ENCODE data around the gene SLC2A14. TPM values are rescaled to one million over a fixed set of nuclear protein-coding genes. Genes with fewer than 3 reads are reported as not detected.
"Not testable (repeated sequence)": the region's sequence is repeated elsewhere in the genome, so short reads cannot be mapped to it uniquely, and the experiment has no call there.

Gene SLC2A14
- total RNA-seq, 2 donors from 2014 or later: 10.3 TPM; not detected in 1

- not testable (repeated sequence) for H3K9me3 Mint-ChIP-seq; H3K27me3 Mint-ChIP-seq; H3K36me3 Mint-ChIP-seq; DNase-seq (ENCODE audit: low spot score); ATAC-seq; H3K4me1 Mint-ChIP-seq (ENCODE audit: low read depth in 2 of 2); H3K4me3 Mint-ChIP-seq; H3K27ac Mint-ChIP-seq
Measured at GRCh38 chr12:7797269-7797668, 75.4 kb downstream of the SLC2A14 start.

- H3K4me1 Mint-ChIP-seq (ENCODE audit: low read depth in 2 of 2): no peaks in the 10 kb centered on the region
- no peaks in the 10 kb centered on the region for H3K9me3 Mint-ChIP-seq
- H3K27ac Mint-ChIP-seq: no peak overlapping the region
- no peaks in the 10 kb centered on the region for H3K36me3 Mint-ChIP-seq
- no peak for ATAC-seq
- peaks cover 0 to 3% of the 10 kb centered on the region in 2 donors for H3K27me3 Mint-ChIP-seq
- no peak overlapping the region for H3K4me3 Mint-ChIP-seq
- DNase-seq (ENCODE audit: low spot score): no peak
Measured at GRCh38 chr12:7793211-7793610, 79.5 kb downstream of the SLC2A14 start.

GRCh38 chr12:7788884-7789528 is 83.7 kb downstream of the SLC2A14 start, which contains the start of gene NANOG:
NANOG (plus strand) TSS chr12:7789402; CDS start chr12:7789615, 213 bp downstream.
- H3K4me1 Mint-ChIP-seq (ENCODE audit: low read depth in 2 of 2); H3K36me3 Mint-ChIP-seq; H3K27ac Mint-ChIP-seq: not testable (repeated sequence)

GRCh38 chr12:7788294-7788660 is 84.4 kb downstream of the SLC2A14 start:
- H3K4me3 Mint-ChIP-seq: no peak overlapping the region
- ATAC-seq: no peak
- H3K36me3 Mint-ChIP-seq: no peaks in the 10 kb centered on the region
- H3K27me3 Mint-ChIP-seq: peaks cover 0 to 5% of the 10 kb centered on the region in 2 donors
- H3K27ac Mint-ChIP-seq: no peak overlapping the region
- H3K9me3 Mint-ChIP-seq: no peaks in the 10 kb centered on the region
- no peak for DNase-seq (ENCODE audit: low spot score)
- no peaks in the 10 kb centered on the region for H3K4me1 Mint-ChIP-seq (ENCODE audit: low read depth in 2 of 2)

More at GRCh38 chr12:7788884-7789528, 83.7 kb downstream of the SLC2A14 start, which contains the start of gene NANOG:
- H3K27me3 Mint-ChIP-seq; H3K4me3 Mint-ChIP-seq; DNase-seq (ENCODE audit: low spot score); ATAC-seq; H3K9me3 Mint-ChIP-seq: not testable (repeated sequence)

- no peak overlapping the region for H3K27ac Mint-ChIP-seq
- no peaks in the 10 kb centered on the region for H3K36me3 Mint-ChIP-seq
- H3K4me3 Mint-ChIP-seq: no peak overlapping the region
- DNase-seq (ENCODE audit: low spot score) (no peak), ATAC-seq (no peak)
- H3K9me3 Mint-ChIP-seq: no peaks in the 10 kb centered on the region
- no peaks in the 10 kb centered on the region for H3K4me1 Mint-ChIP-seq (ENCODE audit: low read depth in 2 of 2)
- H3K27me3 Mint-ChIP-seq: peaks cover 0 to 5% of the 10 kb centered on the region in 2 donors
Measured at GRCh38 chr12:7787574-7788293, 85.0 kb downstream of the SLC2A14 start.

GRCh38 chr12:7784701-7785100 is 88.0 kb downstream of the SLC2A14 start:
- Mint-ChIP-seq H3K36me3 (no peaks in the 10 kb centered on the region), H3K4me3 (no peak overlapping the region), H3K27me3 (peaks cover 5% of the 10 kb centered on the region in 2 donors), H3K4me1 (ENCODE audit: low read depth in 2 of 2) (no peaks in the 10 kb centered on the region), H3K9me3 (no peaks in the 10 kb centered on the region), H3K27ac (no peak overlapping the region)
- ATAC-seq (no peak), DNase-seq (ENCODE audit: low spot score) (no peak)

GRCh38 chr12:7783433-7783832 is 89.3 kb downstream of the SLC2A14 start:
- not testable (repeated sequence) for DNase-seq (ENCODE audit: low spot score); H3K27me3 Mint-ChIP-seq; H3K36me3 Mint-ChIP-seq; H3K4me3 Mint-ChIP-seq; ATAC-seq; H3K4me1 Mint-ChIP-seq (ENCODE audit: low read depth in 2 of 2); H3K9me3 Mint-ChIP-seq; H3K27ac Mint-ChIP-seq

GRCh38 chr12:7782055-7782454 is 90.7 kb downstream of the SLC2A14 start:
- H3K27me3 Mint-ChIP-seq: peaks cover 5% of the 10 kb centered on the region in 2 donors

GRCh38 chr12:7781274-7781673 is 91.4 kb downstream of the SLC2A14 start:
- Mint-ChIP-seq H3K4me1 (ENCODE audit: low read depth in 2 of 2) (no peaks in the 10 kb centered on the region), H3K36me3 (no peaks in the 10 kb centered on the region), H3K4me3 (no peak overlapping the region), H3K27me3 (peaks cover 0 to 5% of the 10 kb centered on the region in 2 donors), H3K27ac (no peak overlapping the region), H3K9me3 (no peaks in the 10 kb centered on the region)
- ATAC-seq (no peak), DNase-seq (ENCODE audit: low spot score) (no peak)

More at GRCh38 chr12:7782055-7782454, 90.7 kb downstream of the SLC2A14 start:
- Mint-ChIP-seq H3K36me3 (no peaks in the 10 kb centered on the region), H3K4me1 (ENCODE audit: low read depth in 2 of 2) (no peaks in the 10 kb centered on the region), H3K4me3 (no peak overlapping the region), H3K9me3 (no peaks in the 10 kb centered on the region), H3K27ac (no peak overlapping the region)
- DNase-seq (ENCODE audit: low spot score) (no peak), ATAC-seq (no peak)

- H3K9me3 Mint-ChIP-seq: no peaks in the 10 kb centered on the region
- H3K27ac Mint-ChIP-seq: no peak overlapping the region
- H3K36me3 Mint-ChIP-seq: no peaks in the 10 kb centered on the region
- no peaks in the 10 kb centered on the region for H3K4me1 Mint-ChIP-seq (ENCODE audit: low read depth in 2 of 2)
- DNase-seq (ENCODE audit: low spot score) (no peak), ATAC-seq (no peak)
- no peak overlapping the region for H3K4me3 Mint-ChIP-seq
- peaks cover 0 to 7% of the 10 kb centered on the region in 2 donors for H3K27me3 Mint-ChIP-seq
Measured at GRCh38 chr12:7769999-7770398, 102.7 kb downstream of the SLC2A14 start.

Other genes starting within 250 kb of the SLC2A14 start
- not detected for gene APOBEC1, start 207.0 kb downstream of the SLC2A14 start, total RNA-seq
- gene GDF3, start 177.1 kb downstream of the SLC2A14 start, total RNA-seq: not detected
- not detected for gene DPPA3, start 161.5 kb downstream of the SLC2A14 start, total RNA-seq
- gene CLEC4C, start 125.5 kb downstream of the SLC2A14 start, total RNA-seq: not detected
- gene NANOGNB, start 107.7 kb downstream of the SLC2A14 start, total RNA-seq: not detected
- gene NANOG, start 83.5 kb downstream of the SLC2A14 start, total RNA-seq: not detected
- gene SLC2A3, start 63.3 kb upstream of the SLC2A14 start, total RNA-seq: 100 to 1,000 TPM; 250 to 356 TPM
- 10 to 100 TPM; 16.2 to 17.2 TPM for gene FOXJ2, start 159.8 kb upstream of the SLC2A14 start, total RNA-seq
- 1 to 10 TPM; 1.6 to 2.3 TPM for gene C3AR1, start 193.4 kb upstream of the SLC2A14 start, total RNA-seq
- gene NECAP1, start 209.4 kb upstream of the SLC2A14 start, total RNA-seq: 10 to 100 TPM; 33.8 to 42.2 TPM

Data from natural killer cell treated with Interleukin-12 subunit alpha and Interleukin-12 subunit beta and Interleukin-15 and Interleukin-18, amount 100 ng/mL, for 72 hours (primary cell).